Keratinocyte (primary cell): ENCODE results near the gene RNF6. TPM values are rescaled to one million over a fixed set of nuclear protein-coding genes. Genes with fewer than 3 reads are reported as not detected.
A peak's percentile ranks its signal among the peaks of the same experiment; 100 is the strongest.

ENCODE experiments used
- DNase-seq: peaks from one replicate; pipeline ENCODE4 v3.0.0-alpha.2; 2011; ENCODE audit warnings: low read depth, missing footprints, low spot score
- FAIRE-seq: peaks from 2 replicates; lab custom pipeline; 2011; peaks lifted over from hg19 to GRCh38; lab: Jason Lieb, UNC
- H2AFZ ChIP-seq: 2 replicates; pipeline ENCODE4 v1.6.0; 2012; ENCODE audit warnings: low read length, control low read depth, inconsistent platforms; ENCODE audit not compliant: control insufficient read depth
- H3K27ac ChIP-seq: 2 replicates; pipeline ENCODE4 v1.5.1; 2011; ENCODE audit warnings: low read length; ENCODE audit not compliant: control insufficient read depth, insufficient read depth
- H3K27me3 ChIP-seq: 3 replicates; pipeline ENCODE4 v1.6.0; 2011; ENCODE audit warnings: low read length; ENCODE audit not compliant: control insufficient read depth, insufficient read depth; ENCODE audit errors: extremely low read depth
- H3K36me3 ChIP-seq, 2 experiments: 2 replicates in 1 of 2; 3 replicates in 1 of 2; pipeline ENCODE4 v1.5.1; 2011; ENCODE audit warnings: low read length in 2 of 2, mild to moderate bottlenecking in 1 of 2; ENCODE audit not compliant: control insufficient read depth in 2 of 2, insufficient read depth in 2 of 2; ENCODE audit errors: extremely low read depth in 1 of 2
- H3K4me1 ChIP-seq: 3 replicates; pipeline ENCODE4 v1.5.1; 2011; ENCODE audit warnings: low read length; ENCODE audit not compliant: control insufficient read depth, insufficient read depth; ENCODE audit errors: extremely low read depth
- H3K4me2 ChIP-seq: 3 replicates; pipeline ENCODE4 v1.6.0; 2011; ENCODE audit warnings: low read depth, low read length; ENCODE audit not compliant: control insufficient read depth, insufficient read depth; ENCODE audit errors: extremely low read depth
- H3K4me3 ChIP-seq, 3 experiments: fragments of 200-600 bp in 1 of 3; sonication (generic) in 1 of 3; 2 replicates in 2 of 3; 3 replicates in 1 of 3; pipeline ENCODE4 v1.5.1; 2011 to 2016; ENCODE audit warnings: low read length in 3 of 3, mild to moderate bottlenecking in 3 of 3, control low read depth in 2 of 3, inconsistent platforms in 1 of 3, low read depth in 1 of 3, mixed read lengths in 1 of 3, mixed run types in 1 of 3, moderate library complexity in 1 of 3; ENCODE audit not compliant: control insufficient read depth in 2 of 3, insufficient read depth in 2 of 3; ENCODE audit errors: extremely low read depth in 1 of 3
- H3K79me2 ChIP-seq: 2 replicates; pipeline ENCODE4 v1.6.0; 2012; ENCODE audit warnings: low read length; ENCODE audit not compliant: control insufficient read depth, insufficient read depth
- H3K9ac ChIP-seq: 3 replicates; pipeline ENCODE4 v1.6.0; 2011; ENCODE audit warnings: low read length; ENCODE audit not compliant: control insufficient read depth, insufficient read depth; ENCODE audit errors: extremely low read depth
- H3K9me1 ChIP-seq: 3 replicates; pipeline ENCODE4 v1.6.0; 2011; ENCODE audit warnings: low read length; ENCODE audit not compliant: control insufficient read depth, insufficient read depth; ENCODE audit errors: extremely low read depth
- H3K9me3 ChIP-seq: 2 replicates; pipeline ENCODE4 v1.5.1; 2012; ENCODE audit warnings: low read depth, low read length; ENCODE audit not compliant: control insufficient read depth
- H4K20me1 ChIP-seq: 3 replicates; pipeline ENCODE4 v1.6.0; 2011; ENCODE audit warnings: low read length; ENCODE audit not compliant: control insufficient read depth, insufficient read depth; ENCODE audit errors: extremely low read depth
- CTCF ChIP-seq, 3 experiments: IDR thresholded peaks in 1 of 3; conservative IDR thresholded peaks in 1 of 3; optimal IDR thresholded peaks in 1 of 3; 2 replicates in 2 of 3; 3 replicates in 1 of 3; pipeline versions ENCODE3 to v1.5.1; 2011; ENCODE audit warnings: low read length in 3 of 3, mild to moderate bottlenecking in 3 of 3, moderate library complexity in 2 of 3, control low read depth in 1 of 3, inconsistent platforms in 1 of 3; ENCODE audit not compliant: insufficient read depth in 2 of 3; ENCODE audit errors: extremely low read depth in 1 of 3
- EZH2 ChIP-seq: IDR thresholded peaks from one replicate; pipeline ENCODE4 v1.6.1; 2012; ENCODE audit warnings: inconsistent platforms, mild to moderate bottlenecking, low read length, moderate library complexity
- dilution Hi-C: fragments of 300-500 bp; cut with MboI; formaldehyde crosslinking; loops from one replicate; pipeline ENCODE4 v1.7.0; 2020; ENCODE audit warnings: low sequenced_read_pairs; ENCODE audit not compliant: extremely low pct_ligation_motif_present
- polyA plus RNA-seq, 5 experiments: library from polyadenylated mRNA; depleted of rRNA in 3 of 5; stranded (reverse) in 3 of 5; stranded (forward) in 1 of 5; unstranded in 1 of 5; fragments of >200 nt; gene quantifications; 1 replicate in 1 of 5; 2 replicates in 3 of 5; 3 replicates in 1 of 5; pipeline versions ENCODE4 v1.2.1 to v1.2.3, GENCODE V29; 2011 to 2012; ENCODE audit warnings: missing spikeins in 2 of 5, low read depth in 1 of 5, low replicate concordance in 1 of 5

Gene RNF6
- polyA plus RNA-seq, 1 donor (not counting 4 experiments of a cell fraction or from before 2014, with no cell fraction given), result 48.7 TPM

GRCh38 chr13:26220575-26220974 is 1.5 kb downstream of the RNF6 start:
- Histone ChIP-seq H3K9ac (peak overlapping the region; percentile 98), H3K4me1 (peaks cover 22% of the 10 kb centered on the region), H3K9me1 (no peaks in the 10 kb centered on the region), H4K20me1 (no peaks in the 10 kb centered on the region), H3K27ac (peak overlapping the region; percentile 96), H2AFZ (no peak overlapping the region), H3K27me3 (no peaks in the 10 kb centered on the region), H3K79me2 (peaks cover 9% of the 10 kb centered on the region), H3K4me2 (peak overlapping the region; percentile 86), H3K4me3 (peak overlapping the region; percentile 89 to 97 (median 94)), H3K9me3 (no peaks in the 10 kb centered on the region), H3K36me3 (peaks cover 7 to 13% of the 10 kb centered on the region in 2 experiments)
- DNase-seq (peak; percentile 38), FAIRE-seq (peak; percentile 69)
- TF ChIP-seq EZH2 (no peak), CTCF (optimal IDR thresholded peaks at IDR 0.05 in 1 of 3, IDR thresholded peaks at IDR 0.05 in 1 of 3, conservative IDR thresholded peaks at IDR 0.05 in 1 of 3; ENCODE audit: extremely low read depth in 1 of 3, insufficient read depth in 2 of 3, low read length in 3 of 3) (no peak)
- dilution Hi-C loops, result no loop called here

- Histone ChIP-seq H3K9me1 (no peaks in the 10 kb centered on the region), H3K4me1 (peaks cover 22% of the 10 kb centered on the region), H3K4me3 (no peak overlapping the region), H3K79me2 (peaks cover 9% of the 10 kb centered on the region), H3K4me2 (peak overlapping the region; percentile 86), H3K36me3 (peaks cover 14 to 20% of the 10 kb centered on the region in 2 experiments), H3K27me3 (no peaks in the 10 kb centered on the region), H3K9me3 (no peaks in the 10 kb centered on the region), H3K27ac (peak overlapping the region; percentile 96), H2AFZ (no peak overlapping the region), H3K9ac (no peak overlapping the region), H4K20me1 (no peaks in the 10 kb centered on the region)
- FAIRE-seq (no peak), DNase-seq (no peak)
- dilution Hi-C loops, result no loop called here
- TF ChIP-seq CTCF (optimal IDR thresholded peaks at IDR 0.05 in 1 of 3, IDR thresholded peaks at IDR 0.05 in 1 of 3, conservative IDR thresholded peaks at IDR 0.05 in 1 of 3; ENCODE audit: extremely low read depth in 1 of 3, insufficient read depth in 2 of 3, low read length in 3 of 3) (no peak), EZH2 (no peak)
Observed at GRCh38 chr13:26219726-26220125, 2.4 kb downstream of the RNF6 start.
